SK-N-SH (cell line): ENCODE data around the gene RNU6-9. TPM values are rescaled to one million over a fixed set of nuclear protein-coding genes. Genes with fewer than 3 reads are reported as not detected.

Source experiments
- CTCF ChIA-PET: fragments of 300-600, 350-600 bp; formaldehyde crosslinking; extraction: SDS; loops from one replicate; lab custom pipeline; 2021; lab: Yijun Ruan, JAX
- POLR2A ChIA-PET: fragments of 350-600 bp; sonication (Branson Sonifier 250); formaldehyde crosslinking; extraction: SDS; loops from one replicate; lab custom pipeline; 2020; ENCODE audit warnings: antibody characterized with exemption, inconsistent platforms; lab: Yijun Ruan, JAX
- DNase-seq: peaks from one replicate; pipeline ENCODE4 v3.0.0; 2012
- H2AFZ ChIP-seq: fragments of 200-600 bp; sonication (generic); 2 replicates; pipeline ENCODE4 v1.8.1; 2016; ENCODE audit warnings: antibody characterized with exemption, mild to moderate bottlenecking, low read depth
- H3F3A ChIP-seq: fragments of 200-600 bp; sonication (generic); replicated peaks from 2 replicates; pipeline ENCODE3; 2016; ENCODE audit warnings: antibody characterized with exemption, mild to moderate bottlenecking; ENCODE audit not compliant: insufficient read depth
- H3K27ac ChIP-seq, 2 experiments: fragments of 200-500 bp in 1 of 2; fragments of 200-600 bp in 1 of 2; sonication (Bioruptor generic) in 1 of 2; sonication (generic), shearing (Covaris generic) in 1 of 2; 2 replicates each; pipeline versions ENCODE4 v1.5.1 to v1.6.1; 2014 to 2016; ENCODE audit warnings: low read depth in 2 of 2, inconsistent platforms in 1 of 2, low read length in 1 of 2, mild to moderate bottlenecking in 1 of 2, mixed read lengths in 1 of 2
- H3K27me3 ChIP-seq: fragments of 200-600 bp; sonication (generic), shearing (Covaris generic); 2 replicates; pipeline ENCODE4 v1.6.1; 2016; ENCODE audit warnings: mixed run types; ENCODE audit not compliant: insufficient read depth
- H3K36me3 ChIP-seq, 2 experiments: fragments of 200-500 bp in 1 of 2; fragments of 200-600 bp in 1 of 2; sonication (Bioruptor generic) in 1 of 2; sonication (generic) in 1 of 2; replicated peaks in 1 of 2; 2 replicates each; pipeline versions ENCODE3 to v1.5.1; 2014 to 2016; ENCODE audit warnings: low read length in 1 of 2, mild to moderate bottlenecking in 1 of 2; ENCODE audit not compliant: insufficient read depth in 2 of 2, control insufficient read depth in 1 of 2
- H3K4me1 ChIP-seq, 2 experiments: fragments of 200-500 bp in 1 of 2; fragments of 200-600 bp in 1 of 2; sonication (Bioruptor generic) in 1 of 2; sonication (generic), shearing (Covaris generic) in 1 of 2; 2 replicates each; pipeline versions ENCODE4 v1.5.1 to v1.6.1; 2014 to 2016; ENCODE audit warnings: low read depth in 1 of 2, low read length in 1 of 2, mixed run types in 1 of 2; ENCODE audit not compliant: insufficient read depth in 2 of 2, control insufficient read depth in 1 of 2
- H3K4me2 ChIP-seq: fragments of 200-600 bp; sonication (generic), shearing (Covaris generic); 2 replicates; pipeline ENCODE4 v1.6.1; 2017; ENCODE audit warnings: mixed run types
- H3K4me3 ChIP-seq, 2 experiments: fragments of 200-500 bp in 1 of 2; fragments of 200-600 bp in 1 of 2; sonication (Bioruptor generic) in 1 of 2; sonication (generic), shearing (Covaris generic) in 1 of 2; 2 replicates each; pipeline versions ENCODE4 v1.5.1 to v1.8.1; 2014 to 2016; ENCODE audit warnings: low read depth in 2 of 2, inconsistent platforms in 1 of 2, low read length in 1 of 2, mild to moderate bottlenecking in 1 of 2, mixed read lengths in 1 of 2, moderate library complexity in 1 of 2
- H3K79me2 ChIP-seq: fragments of 200-600 bp; sonication (generic); 2 replicates; pipeline ENCODE4 v1.8.1; 2017; ENCODE audit warnings: mild to moderate bottlenecking; ENCODE audit not compliant: insufficient read depth
- H3K9ac ChIP-seq: fragments of 200-600 bp; sonication (generic); 2 replicates; pipeline ENCODE4 v1.6.1; 2017; ENCODE audit warnings: mixed run types
- H3K9me2 ChIP-seq: fragments of 200-600 bp; sonication (generic); 2 replicates; pipeline ENCODE4 v1.6.1; 2017; ENCODE audit warnings: mixed run types
- H3K9me3 ChIP-seq: fragments of 200-600 bp; sonication (generic); 2 replicates; pipeline ENCODE4 v1.6.1; 2017; ENCODE audit warnings: mixed run types, mild to moderate bottlenecking, moderate library complexity
- H4K20me1 ChIP-seq: fragments of 200-600 bp; sonication (generic); 2 replicates; pipeline ENCODE4 v1.6.1; 2017; ENCODE audit warnings: mild to moderate bottlenecking, mixed run types; ENCODE audit not compliant: insufficient read depth
- CHD2 ChIP-seq: fragments of 150-350 bp; IDR thresholded peaks from 2 replicates; pipeline ENCODE4 v1.6.1; 2018; ENCODE audit warnings: low read length; ENCODE audit not compliant: partially characterized antibody
- EZH2phosphoT487 ChIP-seq: fragments of 200-600 bp; sonication (generic); IDR thresholded peaks from 2 replicates; pipeline ENCODE4 v1.6.1; 2017; ENCODE audit warnings: low read depth, mixed run types, mild to moderate bottlenecking, antibody characterized with exemption, moderate library complexity, borderline replicate concordance
- FOXJ3 ChIP-seq: sonication (generic); formaldehyde crosslinking; IDR thresholded peaks from 2 replicates; pipeline ENCODE4 v1.5.1; 2020; ENCODE audit warnings: mild to moderate bottlenecking, missing genetic modification reagents
- TCF12 ChIP-seq: IDR thresholded peaks from 2 replicates; pipeline ENCODE4 v1.4.0; 2012
- WGBS: methylation state at CpG from one replicate; pipeline ENCODE4 v1.1.6; 2017; ENCODE audit warnings: low lambda C conversion rate; 5-methylcytosine and 5-hydroxymethylcytosine counted together
- polyA plus RNA-seq, 3 experiments: library from polyadenylated mRNA; depleted of rRNA; stranded (reverse); fragments of >200 nt; gene quantifications; 2 replicates each; pipeline ENCODE4 v1.2.3, GENCODE V29; 2012
- TF ChIP-seq, protein P1 (sequence below): fragments of 200-600 bp; sonication (generic); IDR thresholded peaks from 2 replicates; pipeline ENCODE4 v1.6.1; 2017; ENCODE audit warnings: antibody characterized with exemption, mild to moderate bottlenecking, moderate library complexity
- TF ChIP-seq, protein P2 (sequence below): fragments of 150-350 bp; IDR thresholded peaks from 2 replicates; pipeline ENCODE4 v1.6.1; 2016; ENCODE audit warnings: mild to moderate bottlenecking, low read depth, low read length

RNU6-9 gene
- polyA plus RNA-seq, 1 of the 3 experiments (the other 2 are of a cell fraction): not detected

DNA sequence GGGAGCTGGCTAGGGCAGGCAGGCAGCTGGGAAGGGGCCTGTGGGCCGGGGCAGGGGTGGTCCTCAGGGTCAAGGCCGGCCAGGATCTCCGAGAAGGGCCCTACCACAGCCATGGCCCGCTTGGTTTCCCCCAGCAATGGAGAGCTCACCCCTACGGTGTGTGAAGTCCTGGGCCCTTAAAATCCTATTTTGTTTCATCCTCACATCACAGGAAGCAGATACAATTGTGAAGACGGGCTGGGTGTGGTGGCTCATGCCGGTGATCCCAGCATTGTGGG, 8.7 kb downstream of the RNU6-9 start:
- CTCF ChIA-PET: interaction anchor here (1.7 kb wide), 1 partner anchor 21 kb away, joined by 5 read pairs; no protein-coding TSS in a partner anchor
- 96% methylated on average over 5 of the region's 7 CpGs for WGBS

DNA sequence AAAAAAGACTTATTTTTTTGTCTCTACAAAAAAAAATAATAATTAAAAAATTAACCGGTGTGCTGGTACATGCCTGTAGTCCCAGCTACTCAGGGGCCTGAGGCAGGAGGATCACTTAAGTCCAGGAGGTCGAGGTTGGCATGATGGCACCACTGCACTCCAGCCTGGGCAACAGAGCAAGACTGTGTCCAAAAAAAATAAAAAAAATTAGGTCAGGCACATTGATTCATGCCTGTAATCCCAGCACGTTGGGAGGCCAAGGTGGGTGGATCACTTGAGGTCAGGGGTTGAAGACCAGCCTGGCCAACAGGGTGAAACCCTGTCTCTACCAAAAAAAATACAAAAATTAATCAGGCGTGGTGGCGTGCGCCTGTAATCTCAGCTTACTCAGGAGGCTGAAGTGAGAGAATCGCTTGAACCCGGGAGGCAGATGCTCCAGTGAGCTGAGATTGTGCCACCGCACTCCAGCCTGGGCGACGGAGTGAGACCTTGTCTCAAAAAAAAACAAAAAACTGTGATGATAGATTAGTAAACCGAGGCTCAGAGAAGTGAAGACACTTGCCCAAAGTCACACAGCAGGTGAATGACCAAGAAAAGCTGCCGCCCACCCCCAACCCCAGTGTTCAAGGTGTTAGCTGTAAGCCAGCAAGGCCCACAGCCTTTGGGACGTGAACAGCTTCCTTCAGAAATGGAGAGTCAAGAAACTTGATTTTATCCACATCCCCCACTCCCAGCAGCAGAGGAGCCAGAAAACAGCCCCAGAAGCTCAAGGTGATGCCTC, 9.4 kb downstream of the RNU6-9 start:
- Histone ChIP-seq H3K9ac (no peak overlapping the region), H3K9me2 (no peaks in the 10 kb centered on the region), H3K9me3 (no peaks in the 10 kb centered on the region), H3F3A (peaks cover 4% of the 10 kb centered on the region), H4K20me1 (peaks cover 41% of the 10 kb centered on the region), H3K79me2 (peaks cover 53% of the 10 kb centered on the region), H3K36me3 (peaks cover 0 to 11% of the 10 kb centered on the region in 2 experiments), H3K27me3 (no peaks in the 10 kb centered on the region), H3K4me2 (no peak overlapping the region), H3K4me1 (no peaks in the 10 kb centered on the region; a peak in 1 of 4 replicates), H2AFZ (no peak overlapping the region), H3K4me3 (no peak overlapping the region), H3K27ac (no peak overlapping the region)
- CTCF ChIA-PET: interaction anchor here (1.5 to 1.7 kb wide), 2 partner anchors 11 to 20 kb away, joined by 3 to 5 read pairs; no protein-coding TSS in a partner anchor
- POLR2A ChIA-PET: no interaction called here
- 97% methylated on average over 14 of the region's 14 CpGs for WGBS
- no peak for DNase-seq
- TF ChIP-seq, protein P1, sequence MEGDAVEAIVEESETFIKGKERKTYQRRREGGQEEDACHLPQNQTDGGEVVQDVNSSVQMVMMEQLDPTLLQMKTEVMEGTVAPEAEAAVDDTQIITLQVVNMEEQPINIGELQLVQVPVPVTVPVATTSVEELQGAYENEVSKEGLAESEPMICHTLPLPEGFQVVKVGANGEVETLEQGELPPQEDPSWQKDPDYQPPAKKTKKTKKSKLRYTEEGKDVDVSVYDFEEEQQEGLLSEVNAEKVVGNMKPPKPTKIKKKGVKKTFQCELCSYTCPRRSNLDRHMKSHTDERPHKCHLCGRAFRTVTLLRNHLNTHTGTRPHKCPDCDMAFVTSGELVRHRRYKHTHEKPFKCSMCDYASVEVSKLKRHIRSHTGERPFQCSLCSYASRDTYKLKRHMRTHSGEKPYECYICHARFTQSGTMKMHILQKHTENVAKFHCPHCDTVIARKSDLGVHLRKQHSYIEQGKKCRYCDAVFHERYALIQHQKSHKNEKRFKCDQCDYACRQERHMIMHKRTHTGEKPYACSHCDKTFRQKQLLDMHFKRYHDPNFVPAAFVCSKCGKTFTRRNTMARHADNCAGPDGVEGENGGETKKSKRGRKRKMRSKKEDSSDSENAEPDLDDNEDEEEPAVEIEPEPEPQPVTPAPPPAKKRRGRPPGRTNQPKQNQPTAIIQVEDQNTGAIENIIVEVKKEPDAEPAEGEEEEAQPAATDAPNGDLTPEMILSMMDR: no peak
- TF ChIP-seq EZH2phosphoT487: no peak
- TF ChIP-seq FOXJ3 (CRISPR knock-in tag): no peak
- TF ChIP-seq, protein P2, sequence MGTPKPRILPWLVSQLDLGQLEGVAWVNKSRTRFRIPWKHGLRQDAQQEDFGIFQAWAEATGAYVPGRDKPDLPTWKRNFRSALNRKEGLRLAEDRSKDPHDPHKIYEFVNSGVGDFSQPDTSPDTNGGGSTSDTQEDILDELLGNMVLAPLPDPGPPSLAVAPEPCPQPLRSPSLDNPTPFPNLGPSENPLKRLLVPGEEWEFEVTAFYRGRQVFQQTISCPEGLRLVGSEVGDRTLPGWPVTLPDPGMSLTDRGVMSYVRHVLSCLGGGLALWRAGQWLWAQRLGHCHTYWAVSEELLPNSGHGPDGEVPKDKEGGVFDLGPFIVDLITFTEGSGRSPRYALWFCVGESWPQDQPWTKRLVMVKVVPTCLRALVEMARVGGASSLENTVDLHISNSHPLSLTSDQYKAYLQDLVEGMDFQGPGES: no peak
- TF ChIP-seq CHD2: no peak

More for the DNA sequence above, 8.7 kb downstream of the RNU6-9 start:
- Histone ChIP-seq H3K4me1 (no peaks in the 10 kb centered on the region; a peak in 1 of 4 replicates), H3K79me2 (peaks cover 47% of the 10 kb centered on the region), H3K4me3 (no peak overlapping the region), H3K9ac (no peak overlapping the region), H3K27me3 (no peaks in the 10 kb centered on the region), H2AFZ (no peak overlapping the region), H3K4me2 (no peak overlapping the region), H3K9me2 (no peaks in the 10 kb centered on the region), H3K27ac (no peak overlapping the region), H3F3A (peaks cover 4% of the 10 kb centered on the region), H4K20me1 (peaks cover 35% of the 10 kb centered on the region), H3K9me3 (no peaks in the 10 kb centered on the region), H3K36me3 (peaks cover 0 to 16% of the 10 kb centered on the region in 2 experiments)
- no peak for TF ChIP-seq TCF12
- POLR2A ChIA-PET: no interaction called here
- DNase-seq: no peak
